ENCODE data around the gene PPP1R13B. TPM values are rescaled to one million over a fixed set of nuclear protein-coding genes. Genes with fewer than 3 reads are reported as not detected.

Gene PPP1R13B
- polyA plus RNA-seq, 2 of the 4 experiments (the other 2 are of a cell fraction) = 2.2 to 2.7 TPM

DNA sequence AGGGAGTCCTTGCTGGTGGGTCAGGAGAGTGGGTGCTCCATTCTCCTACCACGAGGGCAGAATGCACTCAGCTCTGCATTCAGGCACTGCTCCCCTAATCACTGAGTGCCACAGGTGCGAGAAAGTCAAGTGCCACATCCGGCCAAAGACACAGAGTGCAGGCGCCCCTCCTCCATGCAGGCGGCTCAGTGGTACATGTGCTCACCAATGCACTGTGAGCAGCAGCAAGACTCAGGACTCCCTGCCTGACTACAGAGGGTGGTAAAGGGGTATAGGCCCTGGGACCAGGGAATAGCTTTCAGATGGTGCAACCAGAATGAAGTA, 98.9 kb downstream of the PPP1R13B start:
- TF ChIP-seq CEBPB (IDR thresholded peaks at IDR 0.05) = no peak
- no peak for TF ChIP-seq EHMT2 (IDR thresholded peaks at IDR 0.05; ENCODE audit: low read depth)
- no peak for TF ChIP-seq RFX5 (IDR thresholded peaks at IDR 0.05)
- TF ChIP-seq, protein P1, sequence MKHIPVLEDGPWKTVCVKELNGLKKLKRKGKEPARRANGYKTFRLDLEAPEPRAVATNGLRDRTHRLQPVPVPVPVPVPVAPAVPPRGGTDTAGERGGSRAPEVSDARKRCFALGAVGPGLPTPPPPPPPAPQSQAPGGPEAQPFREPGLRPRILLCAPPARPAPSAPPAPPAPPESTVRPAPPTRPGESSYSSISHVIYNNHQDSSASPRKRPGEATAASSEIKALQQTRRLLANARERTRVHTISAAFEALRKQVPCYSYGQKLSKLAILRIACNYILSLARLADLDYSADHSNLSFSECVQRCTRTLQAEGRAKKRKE (CRISPR knock-in tag; IDR thresholded peaks at IDR 0.05; ENCODE audit: low read depth) = no peak
- no peak for TF ChIP-seq NR3C1 (IDR thresholded peaks at IDR 0.05)
- no peak for TF ChIP-seq FOXS1 (CRISPR knock-in tag; IDR thresholded peaks at IDR 0.05)
- no peak for TF ChIP-seq POLR2AphosphoS2 (conservative IDR thresholded peaks at IDR 0.05; ENCODE audit: low read length)
- TF ChIP-seq, protein P2, sequence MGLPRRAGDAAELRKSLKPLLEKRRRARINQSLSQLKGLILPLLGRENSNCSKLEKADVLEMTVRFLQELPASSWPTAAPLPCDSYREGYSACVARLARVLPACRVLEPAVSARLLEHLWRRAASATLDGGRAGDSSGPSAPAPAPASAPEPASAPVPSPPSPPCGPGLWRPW (IDR thresholded peaks at IDR 0.05) = no peak
- TF ChIP-seq HOXB13 (CRISPR knock-in tag; IDR thresholded peaks at IDR 0.05; ENCODE audit: low read depth) = no peak
- TF ChIP-seq NPAS2 (CRISPR knock-in tag; IDR thresholded peaks at IDR 0.05; ENCODE audit: borderline replicate concordance) = no peak
- no peak for TF ChIP-seq MYC (IDR thresholded peaks at IDR 0.05; ENCODE audit: borderline replicate concordance, low read length)
- no peak for TF ChIP-seq FOSB (CRISPR knock-in tag; IDR thresholded peaks at IDR 0.05)
- no peak for TF ChIP-seq GATA3 (IDR thresholded peaks at IDR 0.05; ENCODE audit: borderline replicate concordance)
- TF ChIP-seq HDAC2 (IDR thresholded peaks at IDR 0.05) = no peak
- TF ChIP-seq, protein P3, sequence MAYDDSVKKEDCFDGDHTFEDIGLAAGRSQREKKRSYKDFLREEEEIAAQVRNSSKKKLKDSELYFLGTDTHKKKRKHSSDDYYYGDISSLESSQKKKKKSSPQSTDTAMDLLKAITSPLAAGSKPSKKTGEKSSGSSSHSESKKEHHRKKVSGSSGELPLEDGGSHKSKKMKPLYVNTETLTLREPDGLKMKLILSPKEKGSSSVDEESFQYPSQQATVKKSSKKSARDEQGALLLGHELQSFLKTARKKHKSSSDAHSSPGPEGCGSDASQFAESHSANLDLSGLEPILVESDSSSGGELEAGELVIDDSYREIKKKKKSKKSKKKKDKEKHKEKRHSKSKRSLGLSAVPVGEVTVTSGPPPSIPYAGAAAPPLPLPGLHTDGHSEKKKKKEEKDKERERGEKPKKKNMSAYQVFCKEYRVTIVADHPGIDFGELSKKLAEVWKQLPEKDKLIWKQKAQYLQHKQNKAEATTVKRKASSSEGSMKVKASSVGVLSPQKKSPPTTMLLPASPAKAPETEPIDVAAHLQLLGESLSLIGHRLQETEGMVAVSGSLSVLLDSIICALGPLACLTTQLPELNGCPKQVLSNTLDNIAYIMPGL (CRISPR knock-in tag; IDR thresholded peaks at IDR 0.05; ENCODE audit: borderline replicate concordance) = no peak
- no peak for TF ChIP-seq PHF8 (IDR thresholded peaks at IDR 0.05; ENCODE audit: borderline replicate concordance, low read depth)
- TF ChIP-seq, protein P4, sequence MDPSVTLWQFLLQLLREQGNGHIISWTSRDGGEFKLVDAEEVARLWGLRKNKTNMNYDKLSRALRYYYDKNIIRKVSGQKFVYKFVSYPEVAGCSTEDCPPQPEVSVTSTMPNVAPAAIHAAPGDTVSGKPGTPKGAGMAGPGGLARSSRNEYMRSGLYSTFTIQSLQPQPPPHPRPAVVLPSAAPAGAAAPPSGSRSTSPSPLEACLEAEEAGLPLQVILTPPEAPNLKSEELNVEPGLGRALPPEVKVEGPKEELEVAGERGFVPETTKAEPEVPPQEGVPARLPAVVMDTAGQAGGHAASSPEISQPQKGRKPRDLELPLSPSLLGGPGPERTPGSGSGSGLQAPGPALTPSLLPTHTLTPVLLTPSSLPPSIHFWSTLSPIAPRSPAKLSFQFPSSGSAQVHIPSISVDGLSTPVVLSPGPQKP (IDR thresholded peaks at IDR 0.05; ENCODE audit: low read depth, low read length) = no peak
- no peak for TF ChIP-seq ESRRA (IDR thresholded peaks at IDR 0.05; ENCODE audit: borderline replicate concordance, low read length)
- no peak for TF ChIP-seq KDM5A (IDR thresholded peaks at IDR 0.05)
- no peak for TF ChIP-seq MAFK (IDR thresholded peaks at IDR 0.05; ENCODE audit: partially characterized antibody)
- Histone ChIP-seq H3K4me2 (no peak overlapping the region), H3K27ac (no peak overlapping the region), H3K4me3 (no peak overlapping the region), H3K9me3 (no peaks in the 10 kb centered on the region), H3K4me1 (0 out of 3 replicates have a peak, but pooled peaks cover 4% of the 10 kb centered on the region)
- 81% methylated on average over 5 of the region's 5 CpGs for WGBS (ENCODE audit: missing lambda C conversion rate)
- ChIA-PET POLR2A (no interaction called here), CTCF (no interaction called here)
- FAIRE-seq (no peak), DNase-seq (ENCODE audit: low read depth in 1 of 2, low spot score in 1 of 2) (no peak), ATAC-seq (no peak)

DNA sequence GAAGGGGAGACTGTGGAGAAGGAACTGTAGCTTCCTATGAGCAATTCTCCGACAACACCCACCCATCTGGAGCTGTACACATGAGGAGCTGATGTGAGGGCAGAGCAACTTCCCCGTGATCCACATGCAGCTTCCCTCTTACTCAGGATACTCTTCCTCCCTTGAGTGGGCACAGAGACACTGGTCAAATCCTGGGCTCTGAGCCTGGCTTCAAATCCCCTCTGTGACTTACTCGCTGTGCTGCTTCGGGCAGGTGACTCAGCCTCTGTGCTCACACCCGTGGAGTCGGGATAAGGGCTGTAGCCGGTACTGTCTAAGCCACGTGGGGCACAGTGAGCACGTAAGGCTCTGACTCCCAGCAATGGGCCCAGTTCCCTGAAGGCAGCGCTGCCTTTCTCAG, 100.7 kb downstream of the PPP1R13B start:
- ATAC-seq (no peak; a peak in 1 of 6 replicates), DNase-seq (ENCODE audit: low read depth in 1 of 2, low spot score in 1 of 2) (no peak), FAIRE-seq (no peak)
- H3K4me1 ChIP-seq = no peaks in the 10 kb centered on the region
- ChIA-PET CTCF (interaction anchor here (0.6 to 1.4 kb wide), 5 partner anchors 9 to 234 kb away, joined by 3 to 5 read pairs (median 3); no protein-coding TSS in a partner anchor), POLR2A (no interaction called here)
- H3K4me3 ChIP-seq = no peak overlapping the region
- H3K9me3 ChIP-seq = no peaks in the 10 kb centered on the region
- TF ChIP-seq TFCP2L1 (CRISPR knock-in tag; IDR thresholded peaks at IDR 0.05) = no peak
- TF ChIP-seq ESRRA (IDR thresholded peaks at IDR 0.05; ENCODE audit: borderline replicate concordance, low read length) = no peak
- TF ChIP-seq, protein P4 (IDR thresholded peaks at IDR 0.05; ENCODE audit: low read depth, low read length) = no peak
- TF ChIP-seq, protein P5, sequence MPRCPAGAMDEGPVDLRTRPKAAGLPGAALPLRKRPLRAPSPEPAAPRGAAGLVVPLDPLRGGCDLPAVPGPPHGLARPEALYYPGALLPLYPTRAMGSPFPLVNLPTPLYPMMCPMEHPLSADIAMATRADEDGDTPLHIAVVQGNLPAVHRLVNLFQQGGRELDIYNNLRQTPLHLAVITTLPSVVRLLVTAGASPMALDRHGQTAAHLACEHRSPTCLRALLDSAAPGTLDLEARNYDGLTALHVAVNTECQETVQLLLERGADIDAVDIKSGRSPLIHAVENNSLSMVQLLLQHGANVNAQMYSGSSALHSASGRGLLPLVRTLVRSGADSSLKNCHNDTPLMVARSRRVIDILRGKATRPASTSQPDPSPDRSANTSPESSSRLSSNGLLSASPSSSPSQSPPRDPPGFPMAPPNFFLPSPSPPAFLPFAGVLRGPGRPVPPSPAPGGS (IDR thresholded peaks at IDR 0.05) = no peak
- no peak for TF ChIP-seq CBX8 (IDR thresholded peaks at IDR 0.05)
- no peak for TF ChIP-seq CHD4 (IDR thresholded peaks at IDR 0.05; ENCODE audit: borderline replicate concordance)
- no peak for TF ChIP-seq EHF (CRISPR knock-in tag; IDR thresholded peaks at IDR 0.05)
- no peak for TF ChIP-seq KDM1A (IDR thresholded peaks at IDR 0.05; ENCODE audit: low read depth)
- no peak for TF ChIP-seq GATA3 (IDR thresholded peaks at IDR 0.05; ENCODE audit: borderline replicate concordance)
- no peak for TF ChIP-seq CBX2 (IDR thresholded peaks at IDR 0.05; ENCODE audit: borderline replicate concordance, low read depth)
- no peak for TF ChIP-seq POLR2AphosphoS2 (conservative IDR thresholded peaks at IDR 0.05; ENCODE audit: low read length)
- TF ChIP-seq JUN (IDR thresholded peaks at IDR 0.05) = no peak
- no peak for TF ChIP-seq MAFK (IDR thresholded peaks at IDR 0.05; ENCODE audit: partially characterized antibody)
- no peak for TF ChIP-seq EHMT2 (IDR thresholded peaks at IDR 0.05; ENCODE audit: low read depth)
- TF ChIP-seq TP53 (CRISPR knock-in tag; IDR thresholded peaks at IDR 0.05) = no peak
- H3K4me2 ChIP-seq = no peak overlapping the region
- no peak overlapping the region for H3K27ac ChIP-seq
- 86% methylated on average over 10 of the region's 10 CpGs for WGBS (ENCODE audit: missing lambda C conversion rate)

All from A549 (cell line).